IMR-90 (cell line): ENCODE data around the gene COL27A1. TPM values are rescaled to one million over a fixed set of nuclear protein-coding genes. Genes with fewer than 3 reads are reported as not detected.

Experiments used
- ATAC-seq: fragments of 200-7000 bp; cut with Tn5 transposase; 2 replicates; pipeline ENCODE4 v1.9.1; 2020; ENCODE audit warnings: low read depth, mild to moderate bottlenecking, moderate library complexity
- BruUV-seq: library from RNA; stranded (reverse); fragments of 400-500 nt; replicated peaks from 2 replicates; lab custom pipeline; 2021; lab: Mats Ljungman, UMichigan
- CTCF ChIA-PET: fragments of 300-600 bp; formaldehyde crosslinking; extraction: SDS; loops from one replicate; lab custom pipeline; 2021; ENCODE audit warnings: antibody characterized with exemption; lab: Yijun Ruan, JAX
- POLR2A ChIA-PET: fragments of 300-600 bp; sonication (Branson Sonifier 250); formaldehyde crosslinking; loops from one replicate; lab custom pipeline; 2022; ENCODE audit warnings: antibody characterized with exemption; ENCODE audit not compliant: unreplicated experiment; lab: Charles Lee
- DNase-seq: peaks from one replicate; pipeline ENCODE4 v3.0.0; 2013
- H2AFZ ChIP-seq: replicated peaks from 2 replicates; pipeline ENCODE3; 2013; ENCODE audit warnings: low read length, mild to moderate bottlenecking; ENCODE audit not compliant: poor library complexity
- H2AK5ac ChIP-seq: 2 replicates; pipeline ENCODE4 v1.6.1; 2013; ENCODE audit warnings: low read depth, low read length, inconsistent platforms
- H2AK9ac ChIP-seq: replicated peaks from 2 replicates; pipeline ENCODE3; 2013; ENCODE audit warnings: mild to moderate bottlenecking, low read depth, low read length, moderate library complexity; ENCODE audit not compliant: poor library complexity
- H2BK120ac ChIP-seq: 2 replicates; pipeline ENCODE4 v1.6.1; 2013; ENCODE audit warnings: low read depth, low read length, inconsistent platforms
- H2BK15ac ChIP-seq: 3 replicates; pipeline ENCODE4 v1.6.1; 2013; ENCODE audit warnings: low read depth, low read length, inconsistent platforms
- H2BK20ac ChIP-seq: 2 replicates; pipeline ENCODE4 v1.6.1; 2013; ENCODE audit warnings: low read depth, mild to moderate bottlenecking, inconsistent platforms, low read length, moderate library complexity
- H2BK5ac ChIP-seq: 2 replicates; pipeline ENCODE4 v1.6.1; 2013; ENCODE audit warnings: mild to moderate bottlenecking, low read depth, low read length, inconsistent platforms; ENCODE audit not compliant: poor library complexity, severe bottlenecking
- H3K14ac ChIP-seq: replicated peaks from 2 replicates; pipeline ENCODE4 v1.6.1; 2013; ENCODE audit warnings: low read depth, low read length, inconsistent platforms
- H3K18ac ChIP-seq: 2 replicates; pipeline ENCODE4 v1.6.1; 2013; ENCODE audit warnings: low read depth, low read length, control low read depth
- H3K23ac ChIP-seq: 2 replicates; pipeline ENCODE4 v1.6.1; 2013; ENCODE audit warnings: low read depth, low read length, inconsistent platforms
- H3K27ac ChIP-seq: 2 replicates; pipeline ENCODE4 v1.5.1; 2013; ENCODE audit warnings: mild to moderate bottlenecking, control low read depth, low read length; ENCODE audit not compliant: insufficient read depth
- H3K27me3 ChIP-seq: 2 replicates; pipeline ENCODE4 v1.6.1; 2013; ENCODE audit warnings: low read length; ENCODE audit not compliant: control insufficient read depth, insufficient read depth
- H3K36me3 ChIP-seq: 2 replicates; pipeline ENCODE4 v1.6.1; 2013; ENCODE audit warnings: low read length, mixed read lengths; ENCODE audit not compliant: control insufficient read depth, insufficient read depth
- H3K4ac ChIP-seq: 2 replicates; pipeline ENCODE4 v1.6.1; 2013; ENCODE audit warnings: low read depth, low read length, inconsistent platforms
- H3K4me1 ChIP-seq: 2 replicates; pipeline ENCODE4 v1.6.1; 2013; ENCODE audit warnings: low read length, mixed read lengths; ENCODE audit not compliant: control insufficient read depth, insufficient read depth
- H3K4me2 ChIP-seq: 2 replicates; pipeline ENCODE4 v1.6.1; 2013; ENCODE audit warnings: low read depth, mild to moderate bottlenecking, control low read depth, low read length, moderate library complexity
- H3K4me3 ChIP-seq: 2 replicates; pipeline ENCODE4 v1.5.1; 2013; ENCODE audit warnings: low read depth, mild to moderate bottlenecking, control low read depth, low read length, moderate library complexity; ENCODE audit not compliant: insufficient read depth
- H3K56ac ChIP-seq: 2 replicates; pipeline ENCODE4 v1.6.1; 2013; ENCODE audit warnings: low read length, inconsistent platforms; ENCODE audit not compliant: insufficient read depth; ENCODE audit errors: extremely low read depth
- H3K79me1 ChIP-seq, 2 experiments: 2 replicates each; pipeline ENCODE4 v1.6.1; 2013; ENCODE audit warnings: low read length in 2 of 2, inconsistent platforms in 1 of 2, low read depth in 1 of 2
- H3K9ac ChIP-seq: 2 replicates; pipeline ENCODE4 v1.6.1; 2013; ENCODE audit warnings: low read depth, low read length, control low read depth
- H3K9me1 ChIP-seq: 2 replicates; pipeline ENCODE4 v1.6.1; 2013; ENCODE audit warnings: low read length, inconsistent platforms; ENCODE audit not compliant: insufficient read depth
- H3K9me3 ChIP-seq: 2 replicates; pipeline ENCODE4 v1.6.1; 2013; ENCODE audit warnings: low read length; ENCODE audit not compliant: control insufficient read depth, insufficient read depth
- H4K20me1 ChIP-seq: 2 replicates; pipeline ENCODE4 v1.6.1; 2013; ENCODE audit warnings: low read length, inconsistent platforms; ENCODE audit not compliant: insufficient read depth
- H4K5ac ChIP-seq: 2 replicates; pipeline ENCODE4 v1.6.1; 2013; ENCODE audit warnings: mild to moderate bottlenecking, low read depth, low read length, control low read depth
- H4K8ac ChIP-seq, 2 experiments: 2 replicates each; pipeline ENCODE4 v1.6.1; 2013; ENCODE audit warnings: low read depth in 2 of 2, low read length in 2 of 2, control low read depth in 1 of 2, inconsistent platforms in 1 of 2
- H4K91ac ChIP-seq: 2 replicates; pipeline ENCODE4 v1.6.1; 2013; ENCODE audit warnings: low read depth, low read length, inconsistent platforms; ENCODE audit not compliant: insufficient read depth
- BHLHE40 ChIP-seq: fragments of 150-350 bp; IDR thresholded peaks from 2 replicates; pipeline ENCODE4 v1.6.1; 2016; ENCODE audit warnings: mild to moderate bottlenecking, low read depth, low read length
- CEBPB ChIP-seq: IDR thresholded peaks from 2 replicates; pipeline ENCODE4 v1.6.1; 2012; ENCODE audit warnings: low read depth, low read length, improper control_type of control experiment
- CHD1 ChIP-seq: IDR thresholded peaks from 2 replicates; pipeline ENCODE4 v1.6.1; 2012; ENCODE audit warnings: low read depth, low read length, improper control_type of control experiment
- ELK1 ChIP-seq: fragments of 150-350 bp; IDR thresholded peaks from 2 replicates; pipeline ENCODE4 v1.6.1; 2016; ENCODE audit warnings: low read depth, mild to moderate bottlenecking, low read length, moderate library complexity, borderline replicate concordance
- FOS ChIP-seq: fragments of 150-350 bp; IDR thresholded peaks from 2 replicates; pipeline ENCODE4 v1.6.1; 2016; ENCODE audit warnings: low read depth, low read length
- MAFK ChIP-seq: IDR thresholded peaks from 2 replicates; pipeline ENCODE4 v1.6.1; 2012; ENCODE audit warnings: low read depth, low read length, improper control_type of control experiment
- MAZ ChIP-seq: IDR thresholded peaks from 2 replicates; pipeline ENCODE4 v1.6.1; 2012; ENCODE audit warnings: low read depth, mild to moderate bottlenecking, low read length, improper control_type of control experiment, moderate library complexity, borderline replicate concordance
- MXI1 ChIP-seq: IDR thresholded peaks from 2 replicates; pipeline ENCODE4 v1.6.1; 2012; ENCODE audit warnings: low read depth, mild to moderate bottlenecking, low read length, moderate library complexity, borderline replicate concordance
- NFE2L2 ChIP-seq: fragments of 150-350 bp; IDR thresholded peaks from 2 replicates; pipeline ENCODE4 v1.6.1; 2016; ENCODE audit warnings: low read depth, mild to moderate bottlenecking, low read length
- POLR2A ChIP-seq: IDR thresholded peaks from 2 replicates; pipeline ENCODE4 v1.6.1; 2012; ENCODE audit warnings: mild to moderate bottlenecking, low read depth, low read length
- RAD21 ChIP-seq: IDR thresholded peaks from 2 replicates; pipeline ENCODE4 v1.6.1; 2012; ENCODE audit warnings: low read length, improper control_type of control experiment
- RCOR1 ChIP-seq: IDR thresholded peaks from 2 replicates; pipeline ENCODE4 v1.6.1; 2012; ENCODE audit warnings: mild to moderate bottlenecking, low read length, improper control_type of control experiment; ENCODE audit not compliant: insufficient replicate concordance
- RFX5 ChIP-seq: IDR thresholded peaks from 2 replicates; pipeline ENCODE4 v1.8.0; 2012; ENCODE audit warnings: low read depth, mild to moderate bottlenecking, low read length, moderate library complexity
- SMC3 ChIP-seq: fragments of 150-350 bp; IDR thresholded peaks from 2 replicates; pipeline ENCODE4 v1.6.1; 2016; ENCODE audit warnings: low read depth, mild to moderate bottlenecking, antibody characterized with exemption, low read length, moderate library complexity
- USF2 ChIP-seq: fragments of 150-350 bp; IDR thresholded peaks from 2 replicates; pipeline ENCODE4 v1.6.1; 2017; ENCODE audit warnings: mild to moderate bottlenecking, antibody characterized with exemption, low read length, low read depth
- WGBS, 2 experiments: methylation state at CpG; one replicate each; pipeline versions ENCODE4 v1.1.5 to v1.1.7; 2013; ENCODE audit warnings: missing lambda C conversion rate in 2 of 2; ENCODE audit not compliant: insufficient read length in 1 of 2; ENCODE audit errors: extremely low coverage in 2 of 2; 5-methylcytosine and 5-hydroxymethylcytosine counted together
- dilution Hi-C: fragments of 300-500 bp; cut with HindIII; formaldehyde crosslinking; loops from one replicate; pipeline ENCODE4 v1.14.3; 2018; ENCODE audit warnings: low sequenced_read_pairs; ENCODE audit not compliant: unreplicated experiment
- in situ Hi-C: fragments of 300-500 bp; cut with MboI; formaldehyde crosslinking; loops from 3 replicates; pipeline ENCODE4 v1.14.3; 2019; ENCODE audit warnings: low sequenced_read_pairs, inconsistent platforms, mixed read lengths
- intact Hi-C: fragments of 100-400 bp; cut with micrococcal nuclease; formaldehyde crosslinking; loops from 2 replicates; pipeline ENCODE4 v1.10.0; 2022
- polyA plus RNA-seq, 3 experiments: library from polyadenylated mRNA; depleted of rRNA; stranded (reverse); fragments of >200 nt; gene quantifications; 2 replicates each; pipeline ENCODE4 v1.2.3, GENCODE V29; 2012; ENCODE audit warnings: low replicate concordance in 1 of 3
- total RNA-seq: library from RNA; depleted of rRNA; stranded (reverse); fragments of >200 nt; gene quantifications from 2 replicates; pipeline ENCODE4 v1.2.3, GENCODE V29; 2012

COL27A1 gene
- total and polyA plus RNA-seq, 2 of the 4 experiments (the other 2 are of a cell fraction) = 3.2 to 18.3 TPM

GRCh38 chr9:114228016-114228808 lies 72.9 kb downstream of the COL27A1 start (continued):
- no peak for TF ChIP-seq RAD21

- CTCF ChIA-PET = no interaction called here
- DNase-seq (no peak), ATAC-seq (no peak)
- Histone ChIP-seq H3K4me2 (no peak overlapping the region), H3K9me1 (peaks cover 20% of the 10 kb centered on the region; the same call in 1 of the 2 replicates), H2BK20ac (no peak overlapping the region), H3K14ac (no peak overlapping the region), H3K9me3 (no peaks in the 10 kb centered on the region), H3K18ac (no peak overlapping the region), H3K79me1 (peaks cover 4 to 17% of the 10 kb centered on the region in 2 experiments; a peak in 2 of 4 replicates), H4K91ac (no peak overlapping the region), H3K27me3 (no peaks in the 10 kb centered on the region), H2AK5ac (no peak overlapping the region), H3K9ac (no peak overlapping the region), H3K4me1 (peaks cover 9% of the 10 kb centered on the region), H2AK9ac (no peak overlapping the region), H3K23ac (no peak overlapping the region), H3K4me3 (no peak overlapping the region), H2BK5ac (no peak overlapping the region), H2AFZ (no peak overlapping the region), H4K20me1 (no peaks in the 10 kb centered on the region), H3K36me3 (peaks cover 3% of the 10 kb centered on the region; the same call in 1 of the 2 replicates), H4K8ac (no peak overlapping the region), H2BK120ac (no peak overlapping the region), H3K27ac (no peak overlapping the region), H3K4ac (no peak overlapping the region), H2BK15ac (no peak overlapping the region), H4K5ac (no peak overlapping the region), H3K56ac (no peak overlapping the region)
- intact Hi-C loops (no loop called here), dilution Hi-C loops (no loop called here), in situ Hi-C loops (no loop called here)
- 17% methylated on average over 1 of the region's 6 CpGs; no CpG with 5 or more reads in 1 of the 2 experiments for WGBS, 2 experiments
- no TSS peak for BruUV-seq
- POLR2A ChIA-PET = no interaction called here
- TF ChIP-seq ELK1 (no peak), POLR2A (no peak), RAD21 (no peak), FOS (no peak), CEBPB (no peak), SMC3 (no peak), CHD1 (no peak), MAZ (no peak), RCOR1 (no peak), RFX5 (no peak), MXI1 (no peak), NFE2L2 (no peak), BHLHE40 (no peak), MAFK (no peak), USF2 (no peak)
Measured at GRCh38 chr9:114229295-114229694, 74.0 kb downstream of the COL27A1 start.
